ENCODE data around the gene IL17RE. TPM values are rescaled to one million over a fixed set of nuclear protein-coding genes. Genes with fewer than 3 reads are reported as not detected.

The IL17RE gene
- total RNA-seq, 2 experiments from 2014 or later: 1.5 to 2.7 TPM

DNA sequence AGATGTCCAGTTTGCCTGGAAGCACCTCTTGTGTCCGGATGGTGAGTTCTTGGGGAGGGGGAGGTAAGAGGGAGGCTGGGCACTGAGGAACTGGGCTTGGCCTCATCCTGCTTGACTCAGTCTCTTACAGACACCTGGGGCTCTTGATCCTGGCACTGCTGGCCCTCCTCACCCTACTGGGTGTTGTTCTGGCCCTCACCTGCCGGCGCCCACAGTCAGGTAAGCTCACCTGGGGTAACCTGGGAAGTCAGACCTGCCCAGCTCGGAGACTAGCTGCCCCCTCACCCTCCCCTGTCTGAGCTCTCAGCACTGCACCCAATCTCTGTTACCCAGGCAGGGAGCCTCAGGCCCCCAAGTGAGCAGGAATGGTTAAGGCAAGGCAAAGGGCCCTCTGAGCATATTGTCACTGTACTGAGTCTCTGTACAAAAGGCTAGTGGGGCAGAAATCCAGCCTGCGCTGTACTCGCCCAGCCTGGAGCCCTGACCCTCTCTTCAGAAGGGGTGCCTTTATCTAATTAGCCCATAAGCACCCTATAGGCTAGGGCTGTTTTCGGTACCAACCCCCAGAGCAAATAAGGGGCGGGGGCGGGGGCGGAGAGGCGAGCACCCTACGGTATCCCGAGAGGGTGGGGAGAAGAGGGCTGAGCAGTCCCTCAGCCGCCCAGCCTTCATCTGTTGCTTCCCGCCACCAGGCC lies 12.1 kb downstream of the IL17RE start:
- Mint-ChIP-seq H3K4me1 (peaks cover 18% of the 10 kb centered on the region), H3K27ac (no peak overlapping the region), H3K4me3 (peak overlapping the region; percentile 25), H3K36me3 (ENCODE audit: low read depth) (no peaks in the 10 kb centered on the region), H3K9me3 (no peaks in the 10 kb centered on the region), H3K27me3 (peaks cover 6% of the 10 kb centered on the region)
- POLR2A ChIA-PET: no interaction called here
- no peak for DNase-seq
- CTCF ChIA-PET: interaction anchor here (2.6 to 3.7 kb wide), 2 partner anchors 11 to 17 kb away, joined by 20 to 21 read pairs; no protein-coding TSS in a partner anchor

GRCh38 chr3:9915254-9916141 lies 12.8 kb downstream of the IL17RE start:
- no peaks in the 10 kb centered on the region for H3K9me3 Mint-ChIP-seq
- H3K4me1 Mint-ChIP-seq: peaks cover 16% of the 10 kb centered on the region
- H3K27ac Mint-ChIP-seq: no peak overlapping the region
- H3K36me3 Mint-ChIP-seq (ENCODE audit: low read depth): no peaks in the 10 kb centered on the region
- CTCF ChIA-PET: interaction anchor here (0.5 to 3.7 kb wide), 5 partner anchors 10 to 118 kb away, joined by 3 to 21 read pairs (median 19); partner anchors contain the start of gene CRELD1
- H3K4me3 Mint-ChIP-seq: peak overlapping the region; percentile 64
- POLR2A ChIA-PET: no interaction called here
- peak; percentile 16 for DNase-seq
- peaks cover 6% of the 10 kb centered on the region for H3K27me3 Mint-ChIP-seq

- CTCF ChIA-PET: interaction anchor here (0.5 to 3.7 kb wide), 5 partner anchors 9 to 119 kb away, joined by 3 to 20 read pairs (median 4); partner anchors contain the start of gene CRELD1
Observed at GRCh38 chr3:9916346-9916733, 13.7 kb downstream of the IL17RE start.

DNA sequence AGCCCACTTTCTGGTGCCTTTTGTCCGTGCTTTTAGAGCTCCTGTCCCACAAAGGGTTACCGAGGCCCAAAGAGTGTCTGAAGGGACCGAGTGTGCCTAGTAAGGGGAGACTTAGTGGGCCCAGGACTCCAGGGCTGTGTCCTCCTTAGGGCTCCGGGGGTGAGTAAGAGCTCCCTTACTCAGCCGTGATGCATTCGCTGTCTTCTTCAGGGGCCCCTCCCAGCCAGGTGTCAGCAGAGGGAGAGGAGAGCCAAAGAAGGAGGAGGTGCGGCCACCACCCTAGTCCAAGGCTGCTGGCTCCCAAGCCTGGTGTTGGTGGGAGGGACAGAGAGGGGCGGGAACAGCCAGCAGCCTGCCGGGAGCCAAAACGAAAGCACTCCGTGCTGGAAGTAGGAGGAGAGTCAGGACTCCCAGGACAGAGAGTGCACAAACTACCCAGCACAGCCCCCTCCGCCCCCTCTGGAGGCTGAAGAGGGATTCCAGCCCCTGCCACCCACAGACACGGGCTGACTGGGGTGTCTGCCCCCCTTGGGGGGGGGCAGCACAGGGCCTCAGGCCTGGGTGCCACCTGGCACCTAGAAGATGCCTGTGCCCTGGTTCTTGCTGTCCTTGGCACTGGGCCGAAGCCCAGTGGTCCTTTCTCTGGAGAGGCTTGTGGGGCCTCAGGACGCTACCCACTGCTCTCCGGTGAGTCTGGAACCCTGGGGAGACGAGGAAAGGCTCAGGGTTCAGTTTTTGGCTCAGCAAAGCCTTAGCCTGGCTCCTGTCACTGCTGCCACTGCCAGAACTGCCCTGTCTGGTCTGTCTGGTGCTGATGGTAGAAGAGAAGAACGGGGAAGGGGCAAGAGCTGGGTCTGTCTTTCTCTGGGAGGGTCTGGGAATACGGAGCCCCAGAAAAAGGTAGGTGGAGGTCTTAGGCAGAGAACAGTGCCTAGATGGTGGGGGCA lies 14.4 kb downstream of the IL17RE start, which contains the start of gene IL17RC:
Gene IL17RC, plus strand, starts transcription at position 365 of the 947 bp plus-strand sequence. Its CDS starts 218 bp downstream, at position 583.
- peak within 1 kb of the TSS; percentile 74 for H3K27ac Mint-ChIP-seq
- peak within 1 kb of the TSS; percentile 64 for H3K4me3 Mint-ChIP-seq
- H3K36me3 Mint-ChIP-seq (ENCODE audit: low read depth): no peaks in the 10 kb centered on the region
- POLR2A ChIA-PET: no interaction called here
- H3K27me3 Mint-ChIP-seq: peaks cover 6% of the 10 kb centered on the region
- H3K9me3 Mint-ChIP-seq: no peaks in the 10 kb centered on the region
- CTCF ChIA-PET: interaction anchor here (1.0 to 3.7 kb wide), 4 partner anchors 9 to 109 kb away, joined by 3 to 20 read pairs (median 11); partner anchors contain the start of genes CRELD1 and IL17RE
- H3K4me1 Mint-ChIP-seq: peaks cover 16% of the 10 kb centered on the region
- peak; percentile 25 for DNase-seq

More at GRCh38 chr3:9916346-9916733, 13.7 kb downstream of the IL17RE start:
- H3K4me3 Mint-ChIP-seq: peak overlapping the region; percentile 44
- H3K36me3 Mint-ChIP-seq (ENCODE audit: low read depth): no peaks in the 10 kb centered on the region
- no peak for DNase-seq
- POLR2A ChIA-PET: no interaction called here
- peaks cover 6% of the 10 kb centered on the region for H3K27me3 Mint-ChIP-seq
- no peaks in the 10 kb centered on the region for H3K9me3 Mint-ChIP-seq
- H3K4me1 Mint-ChIP-seq: peaks cover 16% of the 10 kb centered on the region
- no peak overlapping the region for H3K27ac Mint-ChIP-seq

- H3K36me3 Mint-ChIP-seq (ENCODE audit: low read depth): no peaks in the 10 kb centered on the region
- no peak overlapping the region for H3K4me3 Mint-ChIP-seq
- no peak overlapping the region for H3K27ac Mint-ChIP-seq
- no peak for DNase-seq
- H3K4me1 Mint-ChIP-seq: peaks cover 10% of the 10 kb centered on the region
- H3K27me3 Mint-ChIP-seq: peaks cover 3% of the 10 kb centered on the region
- H3K9me3 Mint-ChIP-seq: no peaks in the 10 kb centered on the region
- ChIA-PET POLR2A (no interaction called here), CTCF (interaction anchor here (1.2 to 3.1 kb wide), 2 partner anchors 15 kb away, joined by 3 to 19 read pairs; partner anchors contain the start of genes CRELD1 and IL17RE)
Observed at GRCh38 chr3:9917820-9918219, 15.2 kb downstream of the IL17RE start.

GRCh38 chr3:9918261-9919038 lies 15.8 kb downstream of the IL17RE start:
- DNase-seq: no peak
- Mint-ChIP-seq H3K27ac (no peak overlapping the region), H3K4me1 (peaks cover 10% of the 10 kb centered on the region), H3K9me3 (no peaks in the 10 kb centered on the region), H3K4me3 (no peak overlapping the region), H3K27me3 (peaks cover 3% of the 10 kb centered on the region), H3K36me3 (ENCODE audit: low read depth) (no peaks in the 10 kb centered on the region)
- CTCF ChIA-PET: interaction anchor here (3.1 kb wide), 1 partner anchor 15 kb away, joined by 19 read pairs; the partner anchor contains the start of gene CRELD1
- POLR2A ChIA-PET: no interaction called here

DNA sequence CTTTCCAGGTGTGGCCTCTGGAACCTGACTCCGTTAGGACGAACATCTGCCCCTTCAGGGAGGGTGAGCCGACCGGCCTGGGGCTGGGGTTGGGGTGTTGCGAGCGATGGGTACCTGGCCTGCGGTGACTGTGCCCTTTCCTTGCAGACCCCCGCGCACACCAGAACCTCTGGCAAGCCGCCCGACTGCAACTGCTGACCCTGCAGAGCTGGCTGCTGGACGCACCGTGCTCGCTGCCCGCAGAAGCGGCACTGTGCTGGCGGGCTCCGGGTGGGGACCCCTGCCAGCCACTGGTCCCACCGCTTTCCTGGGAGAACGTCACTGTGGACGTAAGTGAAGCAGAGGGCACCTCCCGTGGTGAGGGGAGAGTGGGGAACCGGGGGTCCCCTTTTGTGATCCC lies 25.5 kb downstream of the IL17RE start:
- Mint-ChIP-seq H3K4me1 (peaks cover 15% of the 10 kb centered on the region), H3K9me3 (no peaks in the 10 kb centered on the region), H3K36me3 (ENCODE audit: low read depth) (no peaks in the 10 kb centered on the region), H3K27ac (no peak overlapping the region), H3K27me3 (peaks cover 4% of the 10 kb centered on the region), H3K4me3 (no peak overlapping the region)
- DNase-seq: no peak
- ChIA-PET CTCF (no interaction called here), POLR2A (no interaction called here)

GRCh38 chr3:9930804-9931418 lies 28.3 kb downstream of the IL17RE start:
- H3K4me3 Mint-ChIP-seq: no peak overlapping the region
- peaks cover 7% of the 10 kb centered on the region for H3K36me3 Mint-ChIP-seq (ENCODE audit: low read depth)
- ChIA-PET POLR2A (no interaction called here), CTCF (interaction anchor here (0.8 to 3.5 kb wide), 12 partner anchors 7 to 390 kb away, joined by 3 to 21 read pairs (median 5); partner anchors contain the start of genes IL17RE and SEC13)
- H3K9me3 Mint-ChIP-seq: no peaks in the 10 kb centered on the region
- no peak for DNase-seq
- H3K27ac Mint-ChIP-seq: no peak overlapping the region
- H3K4me1 Mint-ChIP-seq: peaks cover 35% of the 10 kb centered on the region
- H3K27me3 Mint-ChIP-seq: no peaks in the 10 kb centered on the region

- Mint-ChIP-seq H3K27ac (peak overlapping the region; percentile 98), H3K4me1 (peaks cover 40% of the 10 kb centered on the region), H3K4me3 (peak overlapping the region; percentile 96), H3K36me3 (ENCODE audit: low read depth) (peaks cover 7% of the 10 kb centered on the region), H3K27me3 (no peaks in the 10 kb centered on the region), H3K9me3 (no peaks in the 10 kb centered on the region)
- POLR2A ChIA-PET: interaction anchor here (1.2 to 1.4 kb wide), 2 partner anchors 14 to 19 kb away, joined by 4 to 7 read pairs; partner anchors contain the start of gene PRRT3
- CTCF ChIA-PET: interaction anchor here (0.6 to 4.2 kb wide), 50 partner anchors 9 to 504 kb away, joined by 3 to 25 read pairs (median 4); partner anchors contain the start of genes ARPC4, IL17RC, IL17RE and PRRT3
- DNase-seq: no peak
Observed at GRCh38 chr3:9932535-9932842, 29.8 kb downstream of the IL17RE start.

GRCh38 chr3:9932843-9933560 lies 30.4 kb downstream of the IL17RE start:
- POLR2A ChIA-PET: interaction anchor here (0.6 to 1.4 kb wide), 4 partner anchors 8 to 90 kb away, joined by 3 to 7 read pairs (median 4); partner anchors contain the start of gene PRRT3
- peak; percentile 87 for DNase-seq
- no peaks in the 10 kb centered on the region for H3K27me3 Mint-ChIP-seq
- H3K9me3 Mint-ChIP-seq: no peaks in the 10 kb centered on the region
- H3K4me1 Mint-ChIP-seq: peaks cover 40% of the 10 kb centered on the region
- peaks cover 10% of the 10 kb centered on the region for H3K36me3 Mint-ChIP-seq (ENCODE audit: low read depth)
- CTCF ChIA-PET: interaction anchor here (0.6 to 4.2 kb wide), 53 partner anchors 9 to 503 kb away, joined by 3 to 25 read pairs (median 4); partner anchors contain the start of genes ARPC4, IL17RC, IL17RE and PRRT3
- peak overlapping the region; percentile 96 for H3K4me3 Mint-ChIP-seq
- peak overlapping the region; percentile 98 for H3K27ac Mint-ChIP-seq

All from activated CD4-positive, alpha-beta T cell treated with anti-CD3 and anti-CD28 coated beads, Interleukin-2, amount 10 ng/mL, durations not matched to agents 7 days and 5 days (primary cell).